Colonic mucosa (tissue), 4 donors: ENCODE results near the gene TXNDC8. TPM values are rescaled to one million over a fixed set of nuclear protein-coding genes. Genes with fewer than 3 reads are reported as not detected.
A peak's percentile ranks its signal among the peaks of the same experiment; 100 is the strongest.

ENCODE experiments used
- DNase-seq: peaks from one replicate; pipeline ENCODE4 v3.0.0-alpha.2; 2020
- H3K27ac ChIP-seq: fragments of 200-600 bp; one replicate; pipeline ENCODE4 v1.8.0; 2021
- H3K27me3 ChIP-seq: fragments of 200-600 bp; one replicate; pipeline ENCODE4 v1.8.0; 2021
- H3K36me3 ChIP-seq: fragments of 200-600 bp; one replicate; pipeline ENCODE4 v1.8.0; 2021
- H3K4me1 ChIP-seq: fragments of 200-600 bp; one replicate; pipeline ENCODE4 v1.8.0; 2021; ENCODE audit warnings: mild to moderate bottlenecking
- H3K4me3 ChIP-seq: fragments of 200-600 bp; one replicate; pipeline ENCODE4 v1.8.0; 2021
- H3K9ac ChIP-seq, 2 donors: one replicate each; pipeline ENCODE4 v1.7.0; 2013; ENCODE audit warnings: control low read depth in 2 of 2, low read depth in 2 of 2, low read length in 2 of 2
- H3K9me3 ChIP-seq: fragments of 200-600 bp; one replicate; pipeline ENCODE4 v1.8.0; 2021
- intact Hi-C: fragments of 100-400 bp; cut with DNase I; formaldehyde crosslinking; loops from one replicate; pipeline ENCODE4 v1.14.1; 2022
- total RNA-seq, 2 donors: library from RNA; stranded (reverse); fragmentation: NEBNext Ultra II Directional in 1 of 2; extraction: Animal tissue kit (Norgen Biotek cat#: 25700) in 1 of 2; gene quantifications; one replicate each; pipeline ENCODE4 v1.2.1, GENCODE V29; 2021
- TF ChIP-seq, protein P1 (sequence below): fragments of 200-600 bp; IDR thresholded peaks from one replicate; pipeline ENCODE4 v1.8.0; 2022; ENCODE audit warnings: antibody characterized with exemption, mild to moderate bottlenecking
- donor health status: healthy.
- donor health status: DM: no; HTN: no; CAD: no.
- donor health status: DM: no; HTN: no; CAD: no.

The TXNDC8 gene
- total RNA-seq, 2 donors from 2014 or later: not detected

DNA sequence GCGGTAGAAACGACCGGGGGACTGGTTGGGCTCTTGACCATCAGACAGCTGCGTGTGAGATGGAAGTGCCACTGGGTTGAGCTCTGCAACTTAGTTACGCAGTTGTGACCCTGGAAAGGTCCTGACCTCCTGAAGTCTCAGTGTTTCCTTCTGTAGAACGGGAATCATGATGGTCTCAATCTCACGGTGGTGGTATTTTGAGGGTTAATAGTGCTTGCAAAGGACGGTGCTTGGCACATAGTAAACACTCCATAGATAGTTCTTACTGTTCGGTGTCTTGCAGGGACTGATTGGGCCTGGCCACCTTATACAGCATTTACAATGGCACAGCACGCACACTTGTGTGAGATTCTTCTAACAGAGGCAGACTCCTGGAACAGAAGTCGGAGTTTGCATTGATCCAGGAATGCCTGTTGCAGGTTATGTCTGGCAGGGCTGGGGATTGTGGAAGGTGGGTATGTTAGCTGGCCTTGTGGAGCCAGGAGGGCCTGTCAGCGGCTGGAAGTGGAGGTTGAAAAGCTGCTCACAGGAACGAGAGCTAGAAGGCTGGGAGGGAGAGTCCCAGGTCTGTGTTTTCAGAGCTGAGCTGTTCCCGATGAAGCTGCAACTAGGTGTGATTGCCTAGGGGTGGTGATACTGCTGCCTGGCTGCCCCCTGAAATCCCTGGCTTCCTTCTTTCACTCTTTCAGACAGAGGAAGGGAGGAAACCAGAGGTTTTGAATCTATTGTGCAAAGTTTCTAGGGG is 80.4 kb downstream of the TXNDC8 start:
- peak overlapping the region; percentile 92 for H3K4me3 ChIP-seq
- peak overlapping the region; percentile 96 for H3K27ac ChIP-seq
- no peaks in the 10 kb centered on the region for H3K9me3 ChIP-seq
- H3K9ac ChIP-seq: peak overlapping the region; percentile 84 to 95
- no peaks in the 10 kb centered on the region for H3K36me3 ChIP-seq
- H3K27me3 ChIP-seq: no peaks in the 10 kb centered on the region
- TF ChIP-seq, protein P1, sequence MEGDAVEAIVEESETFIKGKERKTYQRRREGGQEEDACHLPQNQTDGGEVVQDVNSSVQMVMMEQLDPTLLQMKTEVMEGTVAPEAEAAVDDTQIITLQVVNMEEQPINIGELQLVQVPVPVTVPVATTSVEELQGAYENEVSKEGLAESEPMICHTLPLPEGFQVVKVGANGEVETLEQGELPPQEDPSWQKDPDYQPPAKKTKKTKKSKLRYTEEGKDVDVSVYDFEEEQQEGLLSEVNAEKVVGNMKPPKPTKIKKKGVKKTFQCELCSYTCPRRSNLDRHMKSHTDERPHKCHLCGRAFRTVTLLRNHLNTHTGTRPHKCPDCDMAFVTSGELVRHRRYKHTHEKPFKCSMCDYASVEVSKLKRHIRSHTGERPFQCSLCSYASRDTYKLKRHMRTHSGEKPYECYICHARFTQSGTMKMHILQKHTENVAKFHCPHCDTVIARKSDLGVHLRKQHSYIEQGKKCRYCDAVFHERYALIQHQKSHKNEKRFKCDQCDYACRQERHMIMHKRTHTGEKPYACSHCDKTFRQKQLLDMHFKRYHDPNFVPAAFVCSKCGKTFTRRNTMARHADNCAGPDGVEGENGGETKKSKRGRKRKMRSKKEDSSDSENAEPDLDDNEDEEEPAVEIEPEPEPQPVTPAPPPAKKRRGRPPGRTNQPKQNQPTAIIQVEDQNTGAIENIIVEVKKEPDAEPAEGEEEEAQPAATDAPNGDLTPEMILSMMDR: no peak
- intact Hi-C loops: no loop called here
- peaks cover 8% of the 10 kb centered on the region for H3K4me1 ChIP-seq
- peak; percentile 54 for DNase-seq

DNA sequence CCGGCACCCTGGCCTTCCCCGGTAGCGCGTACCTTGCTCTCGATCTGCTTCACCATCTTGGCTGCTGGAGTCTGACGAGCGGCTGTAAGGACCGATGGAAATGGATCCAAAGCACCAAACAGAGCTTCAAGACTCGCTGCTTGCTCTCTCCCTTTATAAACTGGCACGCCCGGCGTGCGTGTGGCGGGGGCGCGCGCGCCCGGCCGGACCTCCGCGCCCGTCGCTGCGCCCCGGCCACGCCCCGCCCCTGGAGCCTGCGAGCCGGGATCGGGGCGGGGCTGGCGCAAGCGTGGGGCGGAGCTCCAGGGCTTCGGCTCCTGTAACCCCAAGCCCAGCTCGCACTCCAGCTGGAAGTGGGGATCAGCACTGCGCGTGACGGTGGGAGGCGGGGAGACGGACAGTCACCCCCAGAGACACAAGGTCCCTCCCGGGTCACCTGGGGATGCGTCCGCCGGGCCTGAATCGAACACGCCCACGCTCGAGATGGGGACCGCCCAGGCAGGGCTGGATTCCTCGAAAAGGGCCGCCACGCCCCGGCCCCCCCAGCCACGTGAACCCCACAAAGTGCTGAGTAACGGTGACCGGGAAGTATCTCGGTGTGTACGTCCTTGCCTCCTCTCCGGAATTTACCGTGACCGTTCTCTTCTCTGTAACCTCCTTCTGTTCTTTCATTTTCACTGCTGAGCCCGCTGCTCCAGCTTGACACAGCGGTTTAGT is 81.1 kb downstream of the TXNDC8 start, which contains the start of gene TXN:
Gene TXN (minus strand): TSS at position 128 of the 717 bp plus-strand sequence. CDS start 72 bp downstream, at position 56.
- peak; percentile 93 for DNase-seq
- Histone ChIP-seq H3K9ac (peak within 1 kb of the TSS; percentile 95 to 99), H3K9me3 (no peaks in the 10 kb centered on the region), H3K4me1 (peaks cover 8% of the 10 kb centered on the region), H3K4me3 (peak within 1 kb of the TSS; percentile 92), H3K36me3 (no peaks in the 10 kb centered on the region), H3K27me3 (no peaks in the 10 kb centered on the region), H3K27ac (peak within 1 kb of the TSS; percentile 96)
- intact Hi-C loops: no loop called here
- TF ChIP-seq, protein P1: no peak

DNA sequence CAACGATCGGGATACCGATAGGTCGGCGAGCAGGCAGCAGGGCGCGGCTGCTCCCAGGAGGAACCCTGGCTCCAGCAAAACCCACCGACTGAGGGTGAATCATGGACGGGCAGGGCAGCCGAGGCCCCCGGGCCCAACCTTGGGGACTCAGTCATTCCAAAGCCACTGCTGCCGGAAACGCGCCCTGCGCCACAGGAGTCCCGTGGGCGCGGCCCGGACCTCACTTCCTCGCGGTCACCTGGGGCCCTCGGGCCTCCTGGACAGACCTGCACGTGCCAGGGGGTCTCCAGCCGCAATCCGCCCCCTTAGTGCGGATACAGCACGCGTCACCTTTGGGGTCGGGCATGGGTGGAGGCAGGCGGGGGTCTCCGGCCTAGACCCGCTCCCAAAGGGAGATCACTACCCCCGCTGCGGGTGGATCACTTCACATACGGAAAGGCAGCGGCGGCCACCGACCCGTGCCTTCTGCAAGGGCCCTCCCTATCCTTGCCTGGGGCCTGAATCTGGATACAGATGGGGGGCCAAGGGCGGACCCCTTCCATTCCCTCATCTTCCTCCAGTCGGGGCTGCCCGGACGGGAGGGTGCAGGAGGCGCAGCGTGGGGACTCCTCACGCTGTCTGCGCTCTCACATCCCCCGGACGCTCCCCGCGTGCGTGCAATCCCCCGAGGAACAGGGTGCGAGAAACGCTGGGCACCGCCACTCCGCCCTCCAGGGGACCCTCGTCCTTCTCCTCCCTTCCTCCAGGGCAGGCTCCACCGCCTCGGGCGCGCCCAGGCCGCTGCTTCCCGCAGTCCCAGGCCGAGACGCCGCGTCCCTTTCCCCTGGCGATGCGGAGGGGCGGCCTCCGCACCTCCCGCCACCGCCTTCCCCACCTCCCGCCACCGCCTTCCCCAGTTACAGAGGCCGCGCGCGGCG is 81.9 kb downstream of the TXNDC8 start:
- DNase-seq: peak; percentile 80
- TF ChIP-seq, protein P1: no peak
- Histone ChIP-seq H3K4me1 (peaks cover 8% of the 10 kb centered on the region), H3K9ac (peak overlapping the region; percentile 87 to 99), H3K27ac (peak overlapping the region; percentile 96), H3K27me3 (no peaks in the 10 kb centered on the region), H3K36me3 (no peaks in the 10 kb centered on the region), H3K9me3 (no peaks in the 10 kb centered on the region), H3K4me3 (peak overlapping the region; percentile 92)
- intact Hi-C loops: no loop called here

DNA sequence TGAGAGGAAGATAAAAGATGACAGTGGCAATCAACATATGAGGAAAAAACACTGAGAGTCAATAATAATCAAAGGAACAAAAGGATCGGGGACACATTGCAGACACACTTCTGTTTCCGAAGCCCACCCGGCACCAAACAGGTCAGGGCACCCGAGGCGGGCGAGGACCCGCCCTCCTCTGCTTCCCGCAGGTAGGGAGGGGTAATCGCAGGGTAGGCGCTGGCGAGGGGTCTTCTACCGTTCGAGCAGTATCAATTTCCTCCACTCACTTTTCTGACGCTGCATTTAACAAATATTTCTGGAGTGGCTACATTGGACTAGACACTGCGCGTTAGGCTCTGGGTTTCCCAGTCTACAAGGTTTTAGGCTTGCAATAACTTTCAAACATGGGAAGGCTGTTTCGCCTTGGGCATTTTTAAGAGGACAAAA is 82.6 kb downstream of the TXNDC8 start:
- no peaks in the 10 kb centered on the region for H3K9me3 ChIP-seq
- intact Hi-C loops: no loop called here
- peak overlapping the region; percentile 87 to 99 for H3K9ac ChIP-seq
- no peaks in the 10 kb centered on the region for H3K27me3 ChIP-seq
- H3K4me1 ChIP-seq: peaks cover 8% of the 10 kb centered on the region
- TF ChIP-seq, protein P1: no peak
- H3K27ac ChIP-seq: peak overlapping the region; percentile 96
- H3K36me3 ChIP-seq: no peaks in the 10 kb centered on the region
- peak; percentile 37 for DNase-seq
- H3K4me3 ChIP-seq: peak overlapping the region; percentile 92

DNA sequence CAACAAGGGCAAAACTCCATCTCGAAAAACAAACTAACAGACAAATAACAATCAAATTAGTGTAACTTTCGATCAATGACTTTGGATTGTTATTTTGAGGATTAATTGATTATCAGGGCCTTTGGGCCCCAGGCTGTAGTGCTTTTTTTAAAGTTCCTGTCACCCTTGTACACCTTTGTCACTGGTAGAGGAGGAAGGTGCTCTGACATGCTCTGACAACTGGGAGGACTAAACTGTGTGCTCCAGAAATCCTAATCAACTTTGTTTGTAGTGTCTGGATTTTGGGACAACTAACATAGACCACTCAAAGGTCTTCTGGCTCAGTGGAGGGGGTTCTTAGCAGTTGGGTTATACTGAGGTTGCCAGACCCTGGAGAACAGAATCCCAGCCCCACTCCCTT is 83.2 kb downstream of the TXNDC8 start:
- Histone ChIP-seq H3K4me1 (peaks cover 8% of the 10 kb centered on the region), H3K4me3 (peak overlapping the region; percentile 92), H3K9ac (peak overlapping the region in 1 of 2 donors; percentile 87), H3K27me3 (no peaks in the 10 kb centered on the region), H3K27ac (peak overlapping the region; percentile 96), H3K9me3 (no peaks in the 10 kb centered on the region), H3K36me3 (no peaks in the 10 kb centered on the region)
- TF ChIP-seq, protein P1: no peak
- no peak for DNase-seq
- intact Hi-C loops: no loop called here
